Stimulated activated CD8-positive, alpha-beta memory T cell treated with anti-CD3 and anti-CD28 coated beads, Interleukin-4, amount 100 ng/mL, for 1 hour (primary cell): ENCODE results near the gene GUCY1A2.
"Not testable (repeated sequence)": the region's sequence is repeated elsewhere in the genome, so short reads cannot be mapped to it uniquely, and the experiment has no call there.

Experiments
- DNase-seq, 2 donors: peaks; one replicate each; pipeline ENCODE4 v3.0.0-alpha.2; 2020; ENCODE audit warnings: low read depth in 2 of 2, low spot score in 1 of 2

Gene GUCY1A2

GRCh38 chr11:107018219-107018901, at the start of gene GUCY1A2:
TSS of gene GUCY1A2 (minus strand) at chr11:107018476. CDS start at chr11:107018055, 421 bp downstream.
- no peak for DNase-seq

- no peak for DNase-seq
Observed at GRCh38 chr11:107054391-107054790, 36.1 kb upstream of the GUCY1A2 start.

- DNase-seq: not testable (repeated sequence)
Observed at GRCh38 chr11:107051332-107051731, 33.1 kb upstream of the GUCY1A2 start.

GRCh38 chr11:107050899-107051298, 32.6 kb upstream of the GUCY1A2 start:
- not testable (repeated sequence) for DNase-seq

DNA sequence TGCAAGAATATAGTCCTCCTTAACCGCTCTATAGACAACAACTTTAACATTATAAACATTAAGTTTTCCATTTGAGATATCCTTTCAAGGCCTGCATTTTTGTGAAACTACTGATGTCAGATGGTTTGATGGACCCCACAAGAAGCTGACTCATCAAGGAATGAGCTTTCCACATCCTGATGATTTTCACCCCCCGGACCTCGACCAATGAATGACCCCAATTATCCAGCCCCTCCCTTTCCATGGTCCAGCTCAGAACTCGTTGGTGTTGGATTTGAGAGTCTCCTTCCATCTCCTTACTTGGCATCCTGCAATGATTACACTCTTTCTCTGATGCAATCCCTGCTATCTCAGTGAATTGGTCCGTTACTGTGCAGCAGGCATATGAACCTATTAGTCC, 31.8 kb upstream of the GUCY1A2 start:
- no peak for DNase-seq

GRCh38 chr11:107044503-107044902, 26.2 kb upstream of the GUCY1A2 start:
- no peak for DNase-seq

DNA sequence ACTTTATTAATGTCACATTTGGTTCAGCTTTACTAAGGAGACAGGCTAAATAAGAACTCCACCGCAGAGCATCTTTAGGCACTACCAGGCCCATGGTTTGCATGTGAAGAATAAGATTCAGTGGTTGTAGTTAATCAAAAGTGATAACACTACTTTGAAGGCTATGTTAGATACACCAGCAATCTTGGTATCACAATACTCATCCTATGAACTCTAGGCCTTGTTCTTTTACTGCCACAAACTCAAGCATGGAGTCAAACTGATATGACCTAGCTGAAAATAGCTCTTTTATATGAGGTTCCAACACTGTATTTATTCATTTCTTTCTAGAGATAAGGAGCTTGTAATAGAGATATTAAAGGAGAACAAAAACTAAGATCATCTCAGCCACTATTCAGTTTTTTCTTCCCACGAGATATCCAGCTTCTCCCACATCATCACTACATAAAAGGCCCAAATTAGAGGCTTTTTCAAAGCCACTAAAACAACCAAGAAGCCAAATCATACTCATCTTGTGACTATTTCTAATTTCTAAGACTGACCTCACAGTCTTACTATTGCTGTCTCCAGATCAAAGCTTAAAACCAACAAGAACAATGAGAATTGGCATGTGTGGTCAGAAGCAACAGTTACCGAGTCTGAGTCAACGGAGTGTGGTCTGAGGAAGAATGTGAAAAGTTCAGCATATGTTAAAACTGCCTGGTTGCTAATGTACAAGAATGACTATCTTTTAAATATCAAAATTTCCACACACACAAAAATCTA, 25.1 kb upstream of the GUCY1A2 start:
- DNase-seq: no peak

DNA sequence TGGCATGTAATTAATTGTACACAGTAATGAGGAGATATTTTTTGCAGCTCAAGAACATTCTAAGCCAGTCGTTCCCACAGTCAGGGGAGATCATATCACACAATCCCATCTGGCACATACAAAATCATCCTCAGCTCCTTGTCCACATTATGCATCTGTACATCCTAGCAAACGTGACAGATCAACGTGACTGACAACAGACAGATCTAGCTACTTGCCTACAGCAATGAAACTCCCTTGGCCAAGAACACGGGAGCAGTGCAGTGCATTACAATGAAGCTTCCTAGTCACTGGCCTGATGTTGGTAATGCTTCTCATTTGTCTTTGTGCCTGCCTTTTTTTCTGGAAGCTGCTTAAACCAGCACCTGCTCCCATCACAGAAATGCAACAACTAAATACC, 24.5 kb upstream of the GUCY1A2 start:
- no peak for DNase-seq

- no peak for DNase-seq
Observed at GRCh38 chr11:107041088-107041444, 22.8 kb upstream of the GUCY1A2 start.

DNA sequence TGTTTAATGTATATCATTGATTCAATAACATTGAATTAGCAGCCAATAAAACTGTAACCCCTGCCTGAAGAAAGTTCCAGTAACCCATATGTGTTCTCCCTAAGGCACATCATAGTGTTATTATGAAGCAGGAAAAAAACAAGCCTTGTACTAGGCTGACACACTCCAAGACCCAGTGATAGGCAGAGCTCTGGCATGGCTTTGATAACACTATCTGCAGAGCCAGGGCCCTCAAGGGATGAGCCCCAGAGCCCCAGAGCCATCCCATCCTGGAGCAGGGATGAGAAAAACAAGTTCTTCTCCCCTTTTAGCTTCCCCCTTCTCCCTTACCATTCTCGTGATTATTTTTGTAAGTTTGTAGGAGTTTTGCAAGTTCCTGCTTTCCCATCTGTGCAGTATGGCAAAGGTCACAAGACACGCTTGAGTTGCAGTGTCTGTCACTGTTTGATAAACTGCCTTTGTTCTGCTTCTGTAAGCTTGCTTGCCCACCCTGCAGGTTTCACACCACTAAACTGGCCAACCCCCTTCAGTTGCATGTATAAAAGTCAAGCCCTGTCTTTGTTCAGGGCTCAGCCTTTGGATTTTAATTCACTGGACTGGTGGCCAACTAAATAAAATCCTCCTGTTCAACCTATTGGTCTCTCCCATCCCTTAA, 22.3 kb upstream of the GUCY1A2 start:
- DNase-seq: no peak

DNA sequence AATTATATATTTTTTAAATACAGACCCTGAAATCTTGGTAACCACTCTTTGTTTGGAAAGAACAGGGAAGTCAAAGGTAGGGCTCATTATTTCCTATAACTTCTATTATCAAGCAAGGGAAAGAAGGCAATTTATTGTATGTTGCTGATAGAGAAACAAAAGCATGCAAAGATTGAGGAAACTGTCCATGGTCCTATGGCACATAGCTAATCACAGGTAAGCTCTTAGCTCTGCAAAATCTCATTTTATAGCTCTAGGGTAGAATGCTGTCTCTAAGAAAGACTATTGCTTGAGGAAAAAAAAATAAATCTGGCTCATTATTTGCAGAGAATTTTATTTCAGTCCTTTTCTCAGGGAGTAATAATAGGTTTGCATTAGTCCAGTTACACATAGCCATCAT, 7.4 kb upstream of the GUCY1A2 start:
- DNase-seq: no peak

- DNase-seq: no peak
Observed at GRCh38 chr11:107020594-107020993, 2.3 kb upstream of the GUCY1A2 start.

GRCh38 chr11:107018902-107019493, 722 bp upstream of the GUCY1A2 start:
- no peak for DNase-seq

GRCh38 chr11:107017433-107018218, 650 bp downstream of the GUCY1A2 start:
- DNase-seq: no peak

DNA sequence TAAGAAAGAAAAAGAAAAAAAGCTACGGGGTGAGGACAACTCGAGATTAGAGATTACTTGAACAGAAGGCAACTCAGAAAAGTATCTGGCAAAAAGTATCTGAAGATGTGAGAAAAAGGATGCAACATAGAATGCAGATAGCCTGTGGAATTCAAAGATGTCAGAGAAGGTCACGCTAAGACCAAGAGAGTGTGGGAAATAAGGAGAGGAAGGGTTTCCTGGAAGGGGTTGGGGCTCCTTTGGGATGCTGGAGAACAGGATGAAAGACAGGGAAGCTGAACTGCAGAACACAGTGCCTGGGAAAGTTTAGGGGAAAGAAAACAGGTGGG, 1.2 kb downstream of the GUCY1A2 start:
- no peak for DNase-seq

- DNase-seq: no peak
Observed at GRCh38 chr11:107014871-107015270, 3.4 kb downstream of the GUCY1A2 start.

- no peak for DNase-seq
Observed at GRCh38 chr11:107011977-107012376, 6.3 kb downstream of the GUCY1A2 start.

- DNase-seq: no peak
Observed at GRCh38 chr11:107009190-107009589, 9.1 kb downstream of the GUCY1A2 start.

DNA sequence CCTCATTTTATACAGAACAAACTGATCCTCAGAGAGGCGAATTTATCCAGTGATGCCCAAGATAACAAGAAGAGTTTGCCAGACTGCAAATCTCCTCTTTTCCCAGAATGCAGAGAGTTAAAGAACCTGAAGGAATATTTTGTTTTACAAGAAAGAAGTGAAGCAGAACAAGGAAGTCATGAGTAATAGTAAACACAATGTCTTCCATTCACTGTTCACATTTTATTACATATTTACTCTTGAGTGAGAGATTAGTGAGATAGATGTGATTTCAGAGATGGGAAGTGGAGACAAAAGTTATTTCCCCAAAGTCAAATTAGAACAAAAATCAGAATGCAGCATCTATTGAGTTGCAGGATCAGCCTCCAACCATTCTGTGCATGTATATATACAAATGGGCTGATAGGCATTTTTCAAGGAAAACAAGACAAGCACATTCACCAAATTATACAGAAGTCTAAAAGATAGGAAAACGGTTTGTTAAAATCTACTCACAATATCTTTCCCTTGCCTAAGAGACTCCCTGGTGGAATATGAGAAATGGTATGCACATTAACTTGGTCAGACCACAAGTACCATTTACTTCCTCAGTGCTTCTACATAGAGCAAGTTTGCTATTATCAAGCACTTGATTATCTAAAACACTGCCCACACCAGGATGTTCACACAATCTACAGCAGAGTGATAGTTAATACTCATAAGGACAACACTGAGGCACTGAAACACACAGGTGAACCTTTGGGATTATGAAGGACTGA, 12.0 kb downstream of the GUCY1A2 start:
- no peak for DNase-seq

GRCh38 chr11:106999196-106999595, 19.1 kb downstream of the GUCY1A2 start:
- DNase-seq: no peak

- no peak for DNase-seq
Observed at GRCh38 chr11:106998916-106999188, 19.4 kb downstream of the GUCY1A2 start.
